Coronary artery (tissue), 2 donors: Measurements from ENCODE around the gene ZBTB20.

Experiments used
- DNase-seq: peaks from one replicate; pipeline ENCODE4 v3.0.0-alpha.2; 2017; ENCODE audit warnings: low spot score
- H3K27ac ChIP-seq, 2 donors: fragments of 200-600 bp; sonication (generic); one replicate each; pipeline ENCODE4 v1.5.1; 2016 to 2019
- H3K4me3 ChIP-seq: fragments of 200-600 bp; sonication (generic); 2 replicates; pipeline ENCODE4 v1.5.1; 2016; ENCODE audit warnings: mild to moderate bottlenecking, moderate library complexity
- CTCF ChIP-seq: fragments of 200-600 bp; sonication (generic); IDR thresholded peaks from one replicate; pipeline ENCODE4 v1.5.1; 2019; ENCODE audit warnings: antibody characterized with exemption

ZBTB20 gene

GRCh38 chr3:114609973-114610630 lies 537.0 kb downstream of the ZBTB20 start:
- TF ChIP-seq CTCF: no peak
- Histone ChIP-seq H3K4me3 (no peak overlapping the region), H3K27ac (no peak overlapping the region)
- no peak for DNase-seq

- DNase-seq: no peak
- no peak overlapping the region for H3K27ac ChIP-seq
- H3K4me3 ChIP-seq: no peak overlapping the region
- no peak for TF ChIP-seq CTCF
Measured at GRCh38 chr3:114608293-114608692, 538.8 kb downstream of the ZBTB20 start.

GRCh38 chr3:114606336-114606735 lies 540.8 kb downstream of the ZBTB20 start:
- TF ChIP-seq CTCF: no peak
- H3K27ac ChIP-seq: no peak overlapping the region
- no peak for DNase-seq

GRCh38 chr3:114600571-114600970 lies 546.5 kb downstream of the ZBTB20 start:
- no peak for DNase-seq
- Histone ChIP-seq H3K4me3 (no peak overlapping the region), H3K27ac (no peak overlapping the region)
- TF ChIP-seq CTCF: no peak

More at GRCh38 chr3:114606336-114606735, 540.8 kb downstream of the ZBTB20 start:
- H3K4me3 ChIP-seq: no peak overlapping the region

- no peak for TF ChIP-seq CTCF
- DNase-seq: no peak
- H3K4me3 ChIP-seq: no peak overlapping the region
- no peak overlapping the region for H3K27ac ChIP-seq
Measured at GRCh38 chr3:114597871-114598270, 549.2 kb downstream of the ZBTB20 start.

- no peak for DNase-seq
- Histone ChIP-seq H3K4me3 (no peak overlapping the region), H3K27ac (no peak overlapping the region)
- TF ChIP-seq CTCF: no peak
Measured at GRCh38 chr3:114597012-114597411, 550.1 kb downstream of the ZBTB20 start.

GRCh38 chr3:114596147-114596546 lies 550.9 kb downstream of the ZBTB20 start:
- Histone ChIP-seq H3K27ac (no peak overlapping the region), H3K4me3 (no peak overlapping the region)
- no peak for DNase-seq
- no peak for TF ChIP-seq CTCF
